ENCODE data around the gene MFN2. TPM values are rescaled to one million over a fixed set of nuclear protein-coding genes. Genes with fewer than 3 reads are reported as not detected.

The MFN2 gene
- total and polyA plus RNA-seq, 2 experiments from 2014 or later, result 15.1 to 40.4 TPM

GRCh38 chr1:12022036-12022435, 41.8 kb downstream of the MFN2 start:
- Histone ChIP-seq H3K4me1 (ENCODE audit: insufficient read depth) (peaks cover 7% of the 10 kb centered on the region; the same call in 1 of the 2 replicates), H3K27ac (ENCODE audit: low read depth) (no peak overlapping the region), H4K20me1 (replicated peaks; ENCODE audit: insufficient read depth) (no peaks in the 10 kb centered on the region; the same call in 1 of the 2 replicates), H3K36me3 (ENCODE audit: insufficient read depth) (peaks cover 26% of the 10 kb centered on the region), H2AFZ (no peak overlapping the region), H3K4me3 (no peak overlapping the region), H3K79me2 (replicated peaks; ENCODE audit: insufficient read depth) (peaks cover 24% of the 10 kb centered on the region), H3K4me2 (no peak overlapping the region), H3K27me3 (ENCODE audit: insufficient read depth) (no peaks in the 10 kb centered on the region), H3K9me2 (ENCODE audit: insufficient read depth) (no peaks in the 10 kb centered on the region), H3F3A (replicated peaks; ENCODE audit: low read depth) (peaks cover 8% of the 10 kb centered on the region; the same call in 1 of the 2 replicates)
- H3K27ac Mint-ChIP-seq, result no peak overlapping the region
- TF ChIP-seq ZNF331 (CRISPR knock-in tag; IDR thresholded peaks at IDR 0.05; ENCODE audit: low read depth) (no peak), EZH2 (IDR thresholded peaks at IDR 0.05; ENCODE audit: low read depth, unreplicated experiment) (no peak), ZNF114 (CRISPR knock-in tag; IDR thresholded peaks at IDR 0.05) (no peak), STAT1 (IDR thresholded peaks at IDR 0.05; ENCODE audit: unreplicated experiment) (no peak), NANOG (IDR thresholded peaks at IDR 0.05; ENCODE audit: borderline replicate concordance) (no peak), REST (IDR thresholded peaks at IDR 0.05; ENCODE audit: unreplicated experiment) (no peak)
- peaks cover 4% of the 10 kb centered on the region for H3K27me3 Mint-ChIP-seq (ENCODE audit: insufficient read depth, low read depth, poor library complexity)
- DNase-seq (ENCODE audit: low spot score), result no peak
- ATAC-seq, result no peak
- no peaks in the 10 kb centered on the region for H3K4me1 Mint-ChIP-seq
- H3K36me3 Mint-ChIP-seq (ENCODE audit: low read depth), result peaks cover 46% of the 10 kb centered on the region
- no peaks in the 10 kb centered on the region for H3K9me3 Mint-ChIP-seq
- no peak overlapping the region for H3K4me3 Mint-ChIP-seq

- Histone ChIP-seq H3K4me2 (no peak overlapping the region), H3F3A (replicated peaks; ENCODE audit: low read depth) (no peaks in the 10 kb centered on the region; the same call in 1 of the 2 replicates), H3K4me3 (no peak overlapping the region), H3K4me1 (ENCODE audit: insufficient read depth) (no peaks in the 10 kb centered on the region), H3K9me2 (ENCODE audit: insufficient read depth) (no peaks in the 10 kb centered on the region), H4K20me1 (replicated peaks; ENCODE audit: insufficient read depth) (no peaks in the 10 kb centered on the region; the same call in 1 of the 2 replicates), H3K27ac (ENCODE audit: low read depth) (no peak overlapping the region), H3K27me3 (ENCODE audit: insufficient read depth) (no peaks in the 10 kb centered on the region), H3K79me2 (replicated peaks; ENCODE audit: insufficient read depth) (peaks cover 7% of the 10 kb centered on the region; the same call in 1 of the 2 replicates), H2AFZ (no peak overlapping the region), H3K36me3 (ENCODE audit: insufficient read depth) (peaks cover 33% of the 10 kb centered on the region)
- H3K4me1 Mint-ChIP-seq, result no peaks in the 10 kb centered on the region
- H3K4me3 Mint-ChIP-seq, result no peak overlapping the region
- TF ChIP-seq CTCF (conservative IDR thresholded peaks at IDR 0.05; ENCODE audit: low read depth in 2 of 2), result no peak
- TF ChIP-seq POLR2AphosphoS5 (IDR thresholded peaks at IDR 0.05; ENCODE audit: low read depth), result no peak
- TF ChIP-seq NANOG (IDR thresholded peaks at IDR 0.05; ENCODE audit: borderline replicate concordance), result no peak
- no peak for TF ChIP-seq REST (IDR thresholded peaks at IDR 0.05; ENCODE audit: unreplicated experiment)
- no peak for TF ChIP-seq ZNF114 (CRISPR knock-in tag; IDR thresholded peaks at IDR 0.05)
- TF ChIP-seq CREB1 (CRISPR knock-in tag; IDR thresholded peaks at IDR 0.05; ENCODE audit: low read depth), result no peak
- TF ChIP-seq ZNF331 (CRISPR knock-in tag; IDR thresholded peaks at IDR 0.05; ENCODE audit: low read depth), result no peak
- no peak for TF ChIP-seq STAT1 (IDR thresholded peaks at IDR 0.05; ENCODE audit: unreplicated experiment)
- ATAC-seq (no peak), DNase-seq (ENCODE audit: low spot score) (no peak)
- H3K27me3 Mint-ChIP-seq (ENCODE audit: insufficient read depth, low read depth, poor library complexity), result peaks cover 4% of the 10 kb centered on the region
- H3K9me3 Mint-ChIP-seq, result no peaks in the 10 kb centered on the region
- H3K27ac Mint-ChIP-seq, result no peak overlapping the region; the same call in 1 of the 2 replicates
- peaks cover 59% of the 10 kb centered on the region for H3K36me3 Mint-ChIP-seq (ENCODE audit: low read depth)
These were observed 46.3 kb downstream of the MFN2 start for GRCh38 chr1:12026586-12026985.
